GM18505 (cell line): Measurements from ENCODE around the gene FUS.
A peak's percentile ranks its signal among the peaks of the same experiment; 100 is the strongest.
"Not testable (repeated sequence)": the region's sequence is repeated elsewhere in the genome, so short reads cannot be mapped to it uniquely, and the experiment has no call there.

Experiments
- ATAC-seq: cut with Tn5 transposase; IDR thresholded peaks from one replicate; pipeline ENCODE4 v1.9.1; 2021; ENCODE audit not compliant: unreplicated experiment
- POLR2A ChIP-seq: IDR thresholded peaks from 4 replicates; pipeline ENCODE4 v1.6.1; 2011; ENCODE audit warnings: borderline replicate concordance; ENCODE audit not compliant: insufficient read depth, insufficient read length; ENCODE audit errors: extremely low read depth

The FUS gene

GRCh38 chr16:31149894-31150890 lies 29.7 kb upstream of the FUS start, which contains the start of gene PRSS36:
TSS of gene PRSS36 (minus strand) at chr16:31150066. CDS start at chr16:31150035, 31 bp downstream.
- no peak for ATAC-seq
- TF ChIP-seq POLR2A = no peak

- not testable (repeated sequence) for ATAC-seq
These were observed 29.0 kb upstream of the FUS start for GRCh38 chr16:31150976-31151375.

GRCh38 chr16:31157136-31157535 lies 22.8 kb upstream of the FUS start:
- TF ChIP-seq POLR2A = no peak
- no peak for ATAC-seq

GRCh38 chr16:31167315-31167714 lies 12.6 kb upstream of the FUS start:
- TF ChIP-seq POLR2A = no peak
- ATAC-seq = no peak

DNA sequence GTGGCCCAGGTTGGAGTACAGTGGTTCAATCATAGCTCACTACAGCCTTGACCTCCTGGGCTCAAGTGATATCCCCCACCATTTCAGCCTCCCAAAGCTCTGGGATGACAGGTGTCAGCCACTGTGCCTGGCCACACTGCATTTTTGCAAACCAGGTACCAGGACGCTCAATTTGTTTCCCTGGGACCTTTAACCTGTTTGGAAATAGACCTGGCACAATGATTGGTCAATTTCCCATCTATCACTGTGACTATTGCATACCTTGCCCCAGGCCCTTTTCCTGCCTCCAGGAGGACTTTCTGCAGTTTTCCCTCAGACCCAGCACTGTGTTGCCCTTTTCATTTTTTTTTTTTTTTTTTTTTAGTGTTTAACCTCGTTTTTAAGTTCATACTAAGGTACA lies 11.1 kb upstream of the FUS start:
- ATAC-seq = no peak
- TF ChIP-seq POLR2A = no peak

GRCh38 chr16:31170048-31170447 lies 9.9 kb upstream of the FUS start:
- not testable (repeated sequence) for ATAC-seq

GRCh38 chr16:31177136-31177535 lies 2.8 kb upstream of the FUS start:
- ATAC-seq = no peak
- TF ChIP-seq POLR2A = no peak

DNA sequence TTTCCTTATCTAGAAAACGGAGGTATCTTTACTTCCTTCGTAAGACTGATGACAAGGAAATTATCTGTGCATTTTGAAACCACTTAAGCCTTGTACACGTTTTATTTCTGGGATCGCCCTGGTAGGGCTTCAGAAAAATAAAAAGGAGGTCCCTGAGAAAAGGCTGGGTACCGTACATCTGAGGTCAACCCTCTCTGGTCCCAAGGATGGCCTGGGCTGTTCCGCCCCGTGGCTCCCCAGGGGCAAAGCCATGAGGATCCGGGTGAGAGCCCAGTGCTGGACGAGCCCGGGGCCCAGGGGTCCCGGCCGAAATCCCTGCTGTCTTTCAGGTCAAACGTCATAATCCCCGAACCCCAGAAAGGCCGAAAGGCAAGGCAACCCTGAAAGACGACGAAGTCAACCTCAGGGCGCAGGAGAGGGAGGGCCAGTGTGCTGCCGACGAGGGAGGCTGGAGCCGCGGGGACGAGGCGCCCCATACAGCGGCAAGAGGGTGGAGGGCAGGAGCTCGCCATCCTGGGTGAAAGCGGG lies 656 bp upstream of the FUS start:
- ATAC-seq = peak; percentile 3
- no peak for TF ChIP-seq POLR2A

DNA sequence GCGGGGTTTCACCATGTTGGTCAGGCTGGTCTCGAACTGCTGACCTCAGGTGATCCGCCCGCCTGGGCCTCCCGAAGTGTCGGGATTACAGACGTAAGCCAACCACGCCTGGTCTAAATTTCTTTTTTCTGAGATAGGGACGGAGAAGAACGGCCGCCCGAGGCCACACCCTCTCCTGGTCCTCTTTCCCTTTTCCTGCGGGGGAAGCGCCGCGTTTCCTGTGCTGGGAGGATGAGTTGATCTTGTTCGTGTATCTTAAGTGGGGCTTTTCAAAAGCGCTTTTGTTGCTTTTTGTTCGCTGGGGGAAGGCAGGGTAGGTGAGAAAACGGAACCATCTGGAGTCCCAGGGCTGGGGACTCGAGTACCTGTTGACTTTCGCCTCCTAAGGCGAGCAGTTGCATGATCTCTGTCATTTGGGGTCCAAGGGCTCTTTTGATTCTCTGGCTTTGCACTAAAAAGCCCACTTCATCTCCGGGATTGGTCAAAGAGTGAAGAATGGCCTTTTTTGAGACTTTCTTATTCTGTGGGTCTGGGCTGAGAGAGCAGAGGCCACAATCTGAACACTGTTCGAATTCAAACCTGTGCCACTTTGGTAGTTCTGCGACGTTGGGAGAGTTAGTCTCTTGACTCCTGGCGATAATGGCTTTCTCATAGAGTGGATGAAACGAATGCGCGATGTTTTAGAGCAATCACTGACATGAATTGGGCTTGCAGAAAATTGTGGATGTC lies 1.3 kb downstream of the FUS start:
- peak; percentile 16 for TF ChIP-seq POLR2A
- ATAC-seq = no peak

- ATAC-seq = no peak
- TF ChIP-seq POLR2A = no peak
These were observed 2.5 kb downstream of the FUS start for GRCh38 chr16:31182391-31182790.

- TF ChIP-seq POLR2A = no peak
- no peak for ATAC-seq
These were observed 3.8 kb downstream of the FUS start for GRCh38 chr16:31183432-31184428.

- no peak for ATAC-seq
- TF ChIP-seq POLR2A = no peak
These were observed 4.9 kb downstream of the FUS start for GRCh38 chr16:31184888-31185287.

DNA sequence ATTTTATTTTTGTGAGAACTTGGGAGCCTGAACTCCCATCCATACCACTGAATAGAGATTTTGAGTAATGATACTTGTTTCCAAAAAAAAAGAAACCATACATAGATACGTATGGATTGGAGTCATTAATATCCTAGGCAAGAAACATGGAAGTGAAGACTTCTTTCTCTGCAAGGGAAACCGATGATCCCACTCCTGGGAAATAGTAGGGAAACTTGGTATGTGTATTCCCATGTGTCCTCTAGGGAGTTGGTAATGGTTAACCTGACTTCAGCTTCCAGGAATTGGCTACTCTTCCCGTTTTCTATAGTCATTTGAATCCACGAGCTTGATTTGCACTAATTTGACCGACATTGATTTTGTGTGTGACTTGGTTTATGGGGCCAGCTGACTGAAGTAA lies 5.4 kb downstream of the FUS start:
- no peak for TF ChIP-seq POLR2A

More for the DNA sequence above, 5.4 kb downstream of the FUS start:
- no peak for ATAC-seq
